Esophagus squamous epithelium (tissue), 4 donors: ENCODE measurements around the gene HSPA4.

Experiments
- POLR2A ChIP-seq, 4 donors: fragments of 450-650 bp; IDR thresholded peaks; one replicate each; pipeline ENCODE4 v1.6.1; 2017; ENCODE audit warnings: antibody characterized with exemption in 4 of 4, mild to moderate bottlenecking in 4 of 4, moderate library complexity in 3 of 4
- TF ChIP-seq, protein P1 (sequence below), 6 experiments: fragments of 450-650 bp in 4 of 6; fragments of 200-600 bp in 2 of 6; sonication (generic) in 2 of 6; IDR thresholded peaks; one replicate each; pipeline ENCODE4 v1.5.1; 2016 to 2019; ENCODE audit warnings: antibody characterized with exemption in 6 of 6, mild to moderate bottlenecking in 4 of 6, moderate library complexity in 4 of 6

DNA sequence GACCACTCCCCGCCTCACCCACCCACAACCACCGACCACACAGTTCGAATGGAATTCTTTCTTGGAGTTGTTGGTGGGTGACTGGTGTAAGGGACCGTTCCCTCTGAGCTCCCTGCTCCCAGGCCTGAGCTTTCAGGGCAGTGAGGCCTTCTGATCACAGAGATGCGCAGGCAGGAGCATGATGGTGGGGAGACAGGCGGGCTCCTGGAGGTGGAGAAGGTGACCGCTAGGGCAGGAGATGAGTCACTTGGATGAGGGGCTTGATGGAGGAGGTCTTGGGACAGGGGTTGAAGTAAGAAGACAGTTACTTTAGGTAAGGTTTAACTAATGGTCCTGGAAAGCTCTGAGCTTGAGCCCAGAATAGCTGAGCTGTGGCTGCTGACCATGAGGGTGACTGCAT, 88.5 kb downstream of the HSPA4 start:
- TF ChIP-seq, protein P1, sequence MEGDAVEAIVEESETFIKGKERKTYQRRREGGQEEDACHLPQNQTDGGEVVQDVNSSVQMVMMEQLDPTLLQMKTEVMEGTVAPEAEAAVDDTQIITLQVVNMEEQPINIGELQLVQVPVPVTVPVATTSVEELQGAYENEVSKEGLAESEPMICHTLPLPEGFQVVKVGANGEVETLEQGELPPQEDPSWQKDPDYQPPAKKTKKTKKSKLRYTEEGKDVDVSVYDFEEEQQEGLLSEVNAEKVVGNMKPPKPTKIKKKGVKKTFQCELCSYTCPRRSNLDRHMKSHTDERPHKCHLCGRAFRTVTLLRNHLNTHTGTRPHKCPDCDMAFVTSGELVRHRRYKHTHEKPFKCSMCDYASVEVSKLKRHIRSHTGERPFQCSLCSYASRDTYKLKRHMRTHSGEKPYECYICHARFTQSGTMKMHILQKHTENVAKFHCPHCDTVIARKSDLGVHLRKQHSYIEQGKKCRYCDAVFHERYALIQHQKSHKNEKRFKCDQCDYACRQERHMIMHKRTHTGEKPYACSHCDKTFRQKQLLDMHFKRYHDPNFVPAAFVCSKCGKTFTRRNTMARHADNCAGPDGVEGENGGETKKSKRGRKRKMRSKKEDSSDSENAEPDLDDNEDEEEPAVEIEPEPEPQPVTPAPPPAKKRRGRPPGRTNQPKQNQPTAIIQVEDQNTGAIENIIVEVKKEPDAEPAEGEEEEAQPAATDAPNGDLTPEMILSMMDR (IDR thresholded peaks at IDR 0.05): no peak
- no peak for TF ChIP-seq POLR2A (IDR thresholded peaks at IDR 0.05)
